COLO829 (cell line): ENCODE results near the gene BARX1.
"Not testable (repeated sequence)": the region's sequence is repeated elsewhere in the genome, so short reads cannot be mapped to it uniquely, and the experiment has no call there.

Source experiments
- DNase-seq: peaks from one replicate; pipeline ENCODE4 v3.0.0; 2012; ENCODE audit warnings: low spot score

The BARX1 gene

GRCh38 chr9:93951655-93952118, 3.5 kb downstream of the BARX1 start:
- DNase-seq, result no peak

- DNase-seq, result no peak
These were observed 4.2 kb downstream of the BARX1 start for GRCh38 chr9:93950619-93951601.

DNA sequence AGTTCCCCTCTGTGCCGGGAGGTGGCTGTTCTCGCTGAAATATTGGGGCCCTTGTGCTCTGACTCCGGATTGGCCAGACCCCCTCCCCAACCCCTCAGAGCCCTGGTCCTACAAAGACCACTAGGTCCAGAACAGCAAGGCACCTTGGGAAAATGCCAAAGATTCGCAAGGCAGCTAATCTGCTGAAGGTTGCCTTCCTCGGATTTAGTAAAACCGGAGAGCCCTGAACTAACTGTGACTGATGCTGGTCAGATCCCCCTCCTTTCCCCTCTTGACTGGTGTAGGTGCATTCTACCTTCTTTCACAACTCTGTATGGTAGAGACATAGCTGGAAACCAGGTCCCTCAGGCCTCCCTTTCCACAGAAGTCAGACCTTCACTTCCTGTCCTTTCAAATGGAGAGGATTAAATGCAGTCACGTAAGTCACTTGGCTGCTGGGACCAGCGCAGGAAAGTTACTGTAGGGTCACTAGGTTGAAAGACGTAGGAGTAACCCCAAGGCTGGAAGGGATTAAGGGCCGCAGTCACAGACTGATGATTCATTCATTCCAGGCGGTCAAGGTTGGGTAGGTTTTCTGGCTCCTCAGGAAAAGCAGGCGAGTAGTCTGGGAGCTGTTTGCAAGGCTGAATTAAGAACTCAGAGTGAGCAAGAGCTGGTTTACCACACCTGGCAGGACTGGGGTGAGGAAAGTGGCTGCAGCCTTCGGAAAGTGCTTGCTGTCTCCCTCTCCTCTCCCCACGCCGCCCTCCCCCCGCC, 5.3 kb downstream of the BARX1 start:
- DNase-seq, result no peak

DNA sequence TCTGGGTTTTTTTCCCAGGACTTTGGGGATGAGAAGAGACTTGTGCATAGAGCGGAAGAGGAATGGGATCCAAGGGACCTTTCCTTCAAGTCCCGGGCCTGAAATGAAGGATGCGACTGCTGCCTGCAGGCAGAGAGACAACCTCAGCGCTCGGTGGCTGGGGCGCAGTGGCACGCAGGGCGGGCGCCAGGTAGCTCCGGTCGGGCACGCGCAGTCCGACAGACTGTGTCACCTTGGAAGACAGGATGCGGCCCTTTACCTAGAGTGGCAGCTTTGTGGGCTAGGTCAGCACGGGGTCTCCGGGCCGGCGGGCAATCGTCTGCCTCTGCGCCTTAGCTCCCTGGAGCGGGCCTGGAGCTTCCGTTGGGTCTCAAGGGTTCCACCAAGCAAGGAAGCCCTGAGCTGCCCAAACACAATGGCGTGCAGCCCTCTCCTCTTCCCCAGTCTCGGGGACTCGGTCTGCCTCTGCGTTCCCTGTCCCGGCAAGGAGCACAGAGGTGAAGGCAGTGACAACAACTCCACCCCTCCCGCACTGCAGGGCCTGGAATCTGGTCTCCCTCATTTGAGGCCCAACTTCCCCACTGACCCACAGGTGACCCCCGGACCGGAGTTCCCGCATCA, 6.0 kb downstream of the BARX1 start:
- no peak for DNase-seq

DNA sequence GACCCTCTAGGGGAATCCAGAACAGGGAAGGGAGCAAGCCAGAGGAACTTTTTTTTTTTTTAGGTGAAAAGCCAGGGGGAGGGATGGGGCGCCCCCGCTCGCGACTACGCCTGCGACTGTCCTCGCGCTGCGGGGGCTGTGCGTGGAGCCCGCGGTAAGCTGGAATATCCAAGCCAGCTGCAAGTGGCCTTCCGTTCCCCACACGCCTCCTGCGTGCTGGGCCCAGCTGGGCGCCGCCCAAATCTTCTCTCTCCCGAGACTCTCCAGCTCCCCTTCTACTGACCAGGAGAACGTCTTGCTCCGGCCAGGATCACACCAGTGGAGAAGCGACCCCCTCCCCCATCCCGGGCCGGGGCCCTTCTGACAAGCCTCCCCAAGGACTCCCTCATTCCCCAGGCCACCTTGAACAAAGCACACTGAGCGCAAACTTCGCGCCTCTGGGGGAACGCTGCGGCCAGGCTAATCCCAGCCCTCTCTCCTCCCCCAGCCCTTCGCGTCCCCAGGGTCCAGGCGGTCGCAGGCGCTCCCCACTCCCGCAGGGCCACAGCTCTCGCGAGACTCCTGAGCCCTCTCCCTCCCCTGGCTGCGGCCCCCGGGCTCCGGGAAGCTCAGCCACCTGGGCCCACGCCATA, 6.6 kb downstream of the BARX1 start:
- DNase-seq, result no peak

GRCh38 chr9:93947409-93948070, 7.6 kb downstream of the BARX1 start:
- no peak for DNase-seq

DNA sequence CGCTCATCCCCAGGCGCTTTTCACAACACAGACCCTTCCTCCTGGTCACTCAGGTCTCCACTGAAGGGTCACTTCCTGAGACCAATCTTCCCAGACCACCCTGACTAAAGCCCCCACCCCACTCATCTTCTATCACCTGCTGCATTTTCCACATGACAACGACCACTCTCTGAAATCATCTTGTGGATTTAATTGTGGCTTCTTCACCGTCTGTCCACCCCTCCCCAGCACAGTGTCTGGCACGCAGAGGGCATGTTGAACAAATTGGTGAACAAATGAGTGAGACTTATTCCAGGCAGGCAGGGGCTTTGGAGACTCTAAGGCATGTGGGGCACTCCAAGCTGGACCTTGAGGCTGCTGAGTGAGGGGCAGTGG, 8.8 kb downstream of the BARX1 start:
- DNase-seq, result no peak

DNA sequence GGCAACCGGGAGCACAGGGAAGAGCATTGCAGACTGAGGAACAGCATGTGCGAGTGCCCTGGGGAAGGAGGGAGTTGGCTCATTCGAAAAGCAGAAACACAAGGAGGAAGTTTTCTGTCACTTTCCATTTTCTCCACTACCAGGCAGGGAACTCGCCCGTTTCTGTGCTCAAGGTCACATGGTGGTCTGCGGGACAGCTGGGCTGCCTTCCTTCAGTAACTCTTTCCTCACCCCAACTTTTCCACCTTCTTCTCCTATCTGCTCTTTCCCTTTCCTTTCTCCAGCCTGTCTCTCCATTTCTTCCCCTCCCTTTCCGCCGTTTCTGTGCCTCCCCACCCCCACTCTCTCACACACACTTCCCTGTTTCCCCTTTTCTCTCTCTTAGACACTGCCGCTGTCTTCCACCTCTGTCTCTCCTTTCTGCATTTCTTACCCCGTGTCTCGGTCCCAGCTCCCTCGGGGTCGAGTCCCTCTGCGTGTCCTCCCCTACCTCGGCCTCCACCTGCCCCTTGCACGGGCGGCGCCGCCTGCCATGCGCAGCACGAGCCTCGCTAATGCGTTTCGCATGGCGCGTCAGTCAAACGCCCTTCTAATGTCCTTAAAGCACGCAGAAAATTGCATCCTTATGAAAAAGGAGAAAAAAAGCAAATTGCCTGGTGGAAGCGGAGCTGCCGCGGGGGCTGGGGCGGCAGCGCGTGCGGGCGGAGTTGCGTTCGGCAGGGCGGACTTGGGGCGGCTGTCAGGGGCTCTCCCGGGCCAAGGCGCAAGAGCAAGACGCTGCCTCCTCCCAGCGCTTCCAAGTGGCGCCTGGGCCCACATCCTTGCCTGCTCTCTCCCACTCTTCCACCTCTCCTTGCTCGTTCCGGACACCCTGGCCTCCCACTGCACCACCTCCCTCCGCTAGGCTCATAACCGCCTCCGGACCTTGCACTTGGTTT, 9.5 kb downstream of the BARX1 start:
- DNase-seq, result no peak

- no peak for DNase-seq
These were observed 11.1 kb downstream of the BARX1 start for GRCh38 chr9:93944011-93944410.

GRCh38 chr9:93942161-93942560, 13.0 kb downstream of the BARX1 start:
- DNase-seq, result no peak

- no peak for DNase-seq
These were observed 13.7 kb downstream of the BARX1 start for GRCh38 chr9:93941493-93941892.

DNA sequence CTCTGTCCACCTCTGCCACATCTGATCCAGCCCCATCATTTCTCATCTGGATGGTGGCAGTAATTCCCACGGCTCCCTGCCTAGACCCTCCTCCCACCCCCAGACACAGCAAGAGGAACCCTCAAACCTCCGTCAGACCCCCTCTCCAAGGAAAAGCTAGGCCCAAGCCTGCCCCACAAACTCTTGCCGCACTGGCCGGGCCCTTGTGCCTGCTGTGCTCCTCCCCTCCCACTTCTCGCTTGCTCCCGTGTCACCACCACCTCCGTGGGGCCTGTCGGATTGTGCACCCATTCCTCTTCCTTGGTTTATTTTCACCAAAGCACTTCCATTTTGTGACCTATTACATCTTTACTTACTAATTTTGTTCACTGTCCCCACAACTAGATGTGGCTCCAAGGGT, 14.2 kb downstream of the BARX1 start:
- DNase-seq, result no peak

DNA sequence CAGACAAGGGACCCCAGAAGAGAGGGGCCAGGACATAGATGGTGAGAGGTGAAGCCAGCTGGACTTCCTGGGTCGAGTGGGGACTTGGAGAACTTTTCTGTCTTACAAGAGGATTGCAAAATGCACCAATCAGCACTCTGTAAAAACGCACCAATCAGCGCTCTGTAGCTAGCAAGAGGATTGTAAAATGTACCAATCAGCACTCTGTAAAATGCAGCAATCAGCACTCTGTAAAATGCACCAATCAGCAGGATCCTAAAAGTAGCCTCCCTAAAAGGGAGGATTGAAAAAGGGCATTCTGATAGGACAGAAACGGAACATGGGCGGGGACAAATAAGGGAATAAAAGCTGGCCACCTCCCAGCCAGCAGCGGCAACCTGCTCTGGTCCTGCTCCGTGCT, 15.6 kb downstream of the BARX1 start:
- not testable (repeated sequence) for DNase-seq

DNA sequence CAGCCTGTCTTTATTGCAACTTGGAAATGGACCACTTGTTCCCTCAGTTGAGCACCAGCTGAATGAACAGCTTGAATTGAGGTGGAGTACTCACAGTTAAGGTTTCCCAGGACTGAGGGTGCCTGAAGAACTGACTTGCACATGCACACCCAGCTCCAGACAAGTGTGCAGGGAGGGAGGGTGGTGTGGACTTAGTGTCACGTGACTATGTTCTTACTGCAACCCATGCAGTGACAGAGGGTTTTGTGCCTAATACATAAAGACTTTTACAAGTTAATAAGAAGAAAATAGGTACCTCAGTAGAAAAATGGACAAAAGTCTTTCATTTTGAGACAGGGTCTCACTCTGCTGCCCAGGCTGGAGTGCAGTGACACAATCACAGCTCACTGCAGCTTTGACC, 18.0 kb downstream of the BARX1 start:
- no peak for DNase-seq

- no peak for DNase-seq
These were observed 23.2 kb downstream of the BARX1 start for GRCh38 chr9:93931905-93932304.

- DNase-seq, result no peak
These were observed 25.1 kb downstream of the BARX1 start for GRCh38 chr9:93930070-93930469.

- DNase-seq, result no peak
These were observed 25.9 kb downstream of the BARX1 start for GRCh38 chr9:93929231-93929630.

DNA sequence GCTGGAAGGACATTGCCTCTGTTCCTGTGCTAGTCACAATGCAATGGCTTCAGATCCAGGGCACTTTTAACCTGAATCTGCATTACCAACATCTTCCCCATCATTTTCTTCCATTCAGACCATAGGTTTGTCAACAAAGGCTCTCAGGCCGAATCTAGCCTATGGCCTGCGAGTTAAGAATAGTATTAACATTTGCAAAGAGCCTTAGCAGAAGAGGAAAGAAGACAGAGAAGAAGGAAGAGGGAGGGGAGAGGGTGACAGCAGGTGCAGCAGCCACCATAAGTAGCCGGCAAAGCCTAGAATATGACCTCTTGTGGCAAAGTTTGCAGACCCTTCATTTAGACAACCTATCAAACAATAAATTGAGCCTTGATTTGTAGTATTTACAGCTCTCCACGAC, 32.6 kb downstream of the BARX1 start:
- no peak for DNase-seq

DNA sequence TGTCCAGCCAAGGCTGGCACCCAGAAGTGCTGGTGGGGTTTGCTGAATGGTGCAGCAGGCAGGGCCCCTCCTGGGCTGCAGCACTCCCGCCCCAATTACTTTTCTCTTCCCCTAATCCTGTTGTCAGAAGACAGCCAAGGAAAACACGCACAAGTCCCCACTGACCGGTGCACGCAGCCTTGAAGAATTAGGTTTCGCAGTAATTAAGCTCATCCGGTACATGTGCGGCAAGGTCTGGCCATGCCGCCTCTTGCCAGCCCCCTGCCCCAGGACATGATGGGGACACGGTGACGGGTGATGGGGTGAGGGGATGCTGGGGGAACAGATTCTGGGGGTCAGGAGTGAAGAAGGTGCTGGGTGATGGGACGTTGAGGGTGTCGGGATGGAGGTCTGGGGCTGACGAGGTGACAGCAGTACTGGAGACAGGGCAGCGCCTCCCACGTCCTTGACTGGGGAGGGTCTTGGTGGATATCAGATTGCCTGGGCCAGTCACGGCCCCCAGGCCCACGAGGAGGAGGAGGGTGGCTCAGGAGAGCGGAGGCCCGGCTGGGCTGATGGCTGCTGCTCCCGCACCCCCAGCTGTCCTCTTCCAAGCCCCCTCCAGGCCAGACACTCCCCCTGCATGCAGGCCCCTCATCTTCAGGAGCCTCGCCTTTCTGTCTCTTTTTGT, 34.9 kb downstream of the BARX1 start:
- no peak for DNase-seq

GRCh38 chr9:93918061-93918460, 37.1 kb downstream of the BARX1 start:
- no peak for DNase-seq
